Activated naive CD8-positive, alpha-beta T cell treated with anti-CD3 and anti-CD28 coated beads, Interleukin-2, amount 50 U/mL, for 24 hours (primary cell): ENCODE results near the gene RLN3.
"Not testable (repeated sequence)": the region's sequence is repeated elsewhere in the genome, so short reads cannot be mapped to it uniquely, and the experiment has no call there.

ENCODE experiments used
- ATAC-seq: fragments of 150-1000 bp; cut with Tn5 transposase; one replicate; pipeline ENCODE4 v1.10.0; 2021
- DNase-seq: peaks from one replicate; pipeline ENCODE4 v3.0.0; 2021
- H3K27ac Mint-ChIP-seq: one replicate; pipeline ENCODE4 v1.8.0; 2021; ENCODE audit warnings: mild to moderate bottlenecking, mixed read lengths
- H3K27me3 Mint-ChIP-seq: one replicate; pipeline ENCODE4 v1.8.0; 2021; ENCODE audit warnings: mixed read lengths
- H3K36me3 Mint-ChIP-seq: one replicate; pipeline ENCODE4 v1.8.0; 2021; ENCODE audit warnings: low read depth, mixed read lengths
- H3K4me1 Mint-ChIP-seq: one replicate; pipeline ENCODE4 v1.8.0; 2021; ENCODE audit warnings: mixed read lengths
- H3K4me3 Mint-ChIP-seq: one replicate; pipeline ENCODE4 v1.8.0; 2021; ENCODE audit warnings: mild to moderate bottlenecking, moderate library complexity, mixed read lengths
- H3K9me3 Mint-ChIP-seq: one replicate; pipeline ENCODE4 v1.8.0; 2021; ENCODE audit warnings: mixed read lengths

Gene RLN3

GRCh38 chr19:14023404-14024235 is 4.3 kb upstream of the RLN3 start:
- H3K27ac Mint-ChIP-seq, result peak overlapping the region; percentile 41
- DNase-seq (peak; percentile 40), ATAC-seq (no peak)
- H3K9me3 Mint-ChIP-seq, result no peaks in the 10 kb centered on the region
- no peak overlapping the region for H3K4me3 Mint-ChIP-seq
- no peaks in the 10 kb centered on the region for H3K36me3 Mint-ChIP-seq
- H3K4me1 Mint-ChIP-seq, result peaks cover 13% of the 10 kb centered on the region
- no peaks in the 10 kb centered on the region for H3K27me3 Mint-ChIP-seq

GRCh38 chr19:14026652-14027192 is 1.2 kb upstream of the RLN3 start:
- H3K27me3 Mint-ChIP-seq, H3K27ac Mint-ChIP-seq, ATAC-seq, H3K36me3 Mint-ChIP-seq, DNase-seq, H3K9me3 Mint-ChIP-seq, H3K4me3 Mint-ChIP-seq: not testable (repeated sequence)
- peaks cover 18% of the 10 kb centered on the region for H3K4me1 Mint-ChIP-seq

GRCh38 chr19:14028901-14029300 is 953 bp downstream of the RLN3 start:
- Mint-ChIP-seq H3K9me3 (no peaks in the 10 kb centered on the region), H3K27ac (no peak overlapping the region), H3K36me3 (peaks cover 2% of the 10 kb centered on the region), H3K4me1 (peaks cover 13% of the 10 kb centered on the region), H3K4me3 (no peak overlapping the region), H3K27me3 (no peaks in the 10 kb centered on the region)
- DNase-seq (no peak), ATAC-seq (no peak)

GRCh38 chr19:14030997-14031718 is 3.2 kb downstream of the RLN3 start:
- ATAC-seq (no peak), DNase-seq (no peak)
- Mint-ChIP-seq H3K36me3 (peaks cover 6% of the 10 kb centered on the region), H3K27me3 (no peaks in the 10 kb centered on the region), H3K9me3 (no peaks in the 10 kb centered on the region), H3K4me1 (peaks cover 16% of the 10 kb centered on the region), H3K4me3 (peak overlapping the region; percentile 92), H3K27ac (peak overlapping the region; percentile 53)

GRCh38 chr19:14031719-14032480 is 4.0 kb downstream of the RLN3 start, which contains the start of gene IL27RA:
Gene IL27RA, plus strand, starts transcription at chr19:14031762. Its CDS starts 111 bp downstream, at chr19:14031873.
- Mint-ChIP-seq H3K36me3 (peaks cover 9% of the 10 kb centered on the region), H3K4me3 (peak within 1 kb of the TSS; percentile 92)

GRCh38 chr19:14033946-14034345 is 6.0 kb downstream of the RLN3 start:
- Mint-ChIP-seq H3K36me3 (peaks cover 24% of the 10 kb centered on the region), H3K9me3 (no peaks in the 10 kb centered on the region), H3K27ac (peak overlapping the region; percentile 86), H3K27me3 (no peaks in the 10 kb centered on the region), H3K4me3 (peak overlapping the region; percentile 53), H3K4me1 (peaks cover 17% of the 10 kb centered on the region)
- DNase-seq (no peak), ATAC-seq (no peak)

More at GRCh38 chr19:14031719-14032480, 4.0 kb downstream of the RLN3 start, which contains the start of gene IL27RA:
- ATAC-seq (peak; percentile 77), DNase-seq (peak; percentile 77)
- Mint-ChIP-seq H3K27me3 (no peaks in the 10 kb centered on the region), H3K4me1 (peaks cover 17% of the 10 kb centered on the region), H3K9me3 (no peaks in the 10 kb centered on the region), H3K27ac (peak within 1 kb of the TSS; percentile 91)

- not testable (repeated sequence) for ATAC-seq, H3K27me3 Mint-ChIP-seq, H3K27ac Mint-ChIP-seq, DNase-seq, H3K4me3 Mint-ChIP-seq, H3K9me3 Mint-ChIP-seq
- Mint-ChIP-seq H3K4me1 (peaks cover 17% of the 10 kb centered on the region), H3K36me3 (peaks cover 30% of the 10 kb centered on the region)
Measured at GRCh38 chr19:14035159-14035558, 7.2 kb downstream of the RLN3 start.

GRCh38 chr19:14035706-14036105 is 7.8 kb downstream of the RLN3 start:
- Mint-ChIP-seq H3K9me3 (no peaks in the 10 kb centered on the region), H3K27me3 (no peaks in the 10 kb centered on the region), H3K36me3 (peaks cover 30% of the 10 kb centered on the region), H3K4me3 (no peak overlapping the region), H3K4me1 (peaks cover 17% of the 10 kb centered on the region), H3K27ac (no peak overlapping the region)
- ATAC-seq, result no peak
- DNase-seq, result no peak

GRCh38 chr19:14039181-14039580 is 11.2 kb downstream of the RLN3 start:
- Mint-ChIP-seq H3K4me3 (no peak overlapping the region), H3K27me3 (no peaks in the 10 kb centered on the region)

GRCh38 chr19:14042659-14043608 is 15.0 kb downstream of the RLN3 start:
- DNase-seq, H3K4me3 Mint-ChIP-seq: not testable (repeated sequence)
- peaks cover 37% of the 10 kb centered on the region for H3K36me3 Mint-ChIP-seq

More at GRCh38 chr19:14039181-14039580, 11.2 kb downstream of the RLN3 start:
- Mint-ChIP-seq H3K36me3 (peaks cover 35% of the 10 kb centered on the region), H3K4me1 (peaks cover 7% of the 10 kb centered on the region), H3K9me3 (no peaks in the 10 kb centered on the region), H3K27ac (no peak overlapping the region)
- DNase-seq, result no peak
- ATAC-seq, result no peak

GRCh38 chr19:14047866-14048265 is 19.9 kb downstream of the RLN3 start:
- not testable (repeated sequence) for H3K9me3 Mint-ChIP-seq, H3K27ac Mint-ChIP-seq, H3K27me3 Mint-ChIP-seq, ATAC-seq, H3K4me3 Mint-ChIP-seq, H3K4me1 Mint-ChIP-seq, DNase-seq
- H3K36me3 Mint-ChIP-seq, result peaks cover 49% of the 10 kb centered on the region

More at GRCh38 chr19:14042659-14043608, 15.0 kb downstream of the RLN3 start:
- H3K4me1 Mint-ChIP-seq, ATAC-seq, H3K9me3 Mint-ChIP-seq, H3K27me3 Mint-ChIP-seq: not testable (repeated sequence)
- peak overlapping the region; percentile 42 for H3K27ac Mint-ChIP-seq

- no peak overlapping the region for H3K27ac Mint-ChIP-seq
- H3K4me3 Mint-ChIP-seq, result no peak overlapping the region
- peaks cover 9% of the 10 kb centered on the region for H3K4me1 Mint-ChIP-seq
- ATAC-seq (peak; percentile 92), DNase-seq (peak; percentile 86)
- no peaks in the 10 kb centered on the region for H3K27me3 Mint-ChIP-seq
- H3K36me3 Mint-ChIP-seq, result peaks cover 48% of the 10 kb centered on the region
- no peaks in the 10 kb centered on the region for H3K9me3 Mint-ChIP-seq
Measured at GRCh38 chr19:14048443-14049153, 20.6 kb downstream of the RLN3 start.

GRCh38 chr19:14050512-14050911 is 22.6 kb downstream of the RLN3 start:
- DNase-seq (no peak), ATAC-seq (no peak)
- peaks cover 50% of the 10 kb centered on the region for H3K36me3 Mint-ChIP-seq
- H3K4me1 Mint-ChIP-seq, result peaks cover 9% of the 10 kb centered on the region
- H3K27me3 Mint-ChIP-seq, result peaks cover 3% of the 10 kb centered on the region
- no peaks in the 10 kb centered on the region for H3K9me3 Mint-ChIP-seq
- H3K4me3 Mint-ChIP-seq, result no peak overlapping the region
- H3K27ac Mint-ChIP-seq, result no peak overlapping the region
